PC-3 (cell line): ENCODE data around the gene ZNF423.

Experiments
- CTCF ChIP-seq: fragments of 300-600 bp; sonication (generic); conservative IDR thresholded peaks from 2 replicates; pipeline ENCODE4 v1.5.1; 2017; ENCODE audit warnings: antibody characterized with exemption, low read depth, mild to moderate bottlenecking, low read length
- EZH2phosphoT487 ChIP-seq: fragments of 300-600 bp; sonication (generic); IDR thresholded peaks from 2 replicates; pipeline ENCODE4 v1.6.1; 2018; ENCODE audit warnings: mild to moderate bottlenecking, antibody characterized with exemption, low read length, borderline replicate concordance

DNA sequence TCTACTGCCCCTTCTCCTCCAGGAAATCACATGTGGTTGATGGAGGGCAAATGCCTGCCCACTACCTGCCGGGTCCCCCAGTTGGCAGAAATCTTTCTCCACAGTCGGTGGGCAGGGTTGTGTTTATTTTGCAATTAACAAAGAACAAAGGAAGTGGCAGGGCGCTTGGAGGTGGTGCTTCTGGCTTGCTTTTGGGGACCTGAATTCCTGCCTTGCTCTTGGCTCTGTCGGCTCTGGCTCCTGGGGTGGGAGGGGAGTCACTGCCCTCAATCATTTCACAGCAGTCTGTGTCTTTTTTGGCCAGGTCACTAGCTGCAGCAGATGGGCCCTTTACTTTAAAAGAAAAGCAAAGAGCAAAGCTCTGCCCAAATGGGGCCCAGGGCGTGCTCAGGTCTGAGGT lies 413.1 kb downstream of the ZNF423 start:
- TF ChIP-seq CTCF: no peak
- TF ChIP-seq EZH2phosphoT487: no peak
